Measurements from ENCODE around the gene EDARADD.

GRCh38 chr1:236509203-236509602 is 115.1 kb downstream of the EDARADD start:
- TF ChIP-seq CTCF (optimal IDR thresholded peaks at IDR 0.05 in 1 of 3, IDR thresholded peaks at IDR 0.05 in 1 of 3, conservative IDR thresholded peaks at IDR 0.05 in 1 of 3; ENCODE audit: extremely low read depth in 1 of 3, insufficient read depth in 2 of 3, low read length in 3 of 3) (no peak), EZH2 (IDR thresholded peaks at IDR 0.05; ENCODE audit: low read length) (no peak)

Data from keratinocyte (primary cell).